ENCODE measurements around the gene SLC7A8.
"Not testable (repeated sequence)": the region's sequence is repeated elsewhere in the genome, so short reads cannot be mapped to it uniquely, and the experiment has no call there.

SLC7A8 gene

GRCh38 chr14:23183479-23183878 lies at the start of gene SLC7A8:
Gene SLC7A8, minus strand, starts transcription at chr14:23183660. Its CDS starts 746 bp downstream, at chr14:23182914.
- peak; percentile 5 for DNase-seq (ENCODE audit: low read depth)

GRCh38 chr14:23232241-23232808 lies 48.9 kb upstream of the SLC7A8 start:
- not testable (repeated sequence) for DNase-seq (ENCODE audit: low read depth)

DNA sequence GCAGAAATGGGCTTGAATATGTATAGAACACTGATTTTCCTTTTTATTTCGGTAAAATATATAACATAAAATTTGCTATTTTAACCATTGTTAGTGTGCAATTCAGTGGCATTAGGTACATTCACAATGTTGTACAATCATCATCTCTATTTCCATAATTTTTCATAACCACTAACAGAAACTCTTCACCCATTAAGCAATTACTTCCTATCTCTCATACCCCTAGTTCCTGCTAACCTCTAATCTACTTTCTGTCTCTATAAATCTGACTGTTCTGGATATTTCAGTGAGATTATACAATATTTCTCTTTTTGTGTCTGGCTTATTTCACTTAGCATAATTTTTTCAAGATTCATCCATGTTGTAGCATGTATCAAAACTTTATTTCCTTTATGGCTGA lies 45.4 kb upstream of the SLC7A8 start:
- DNase-seq (ENCODE audit: low read depth) = no peak

GRCh38 chr14:23227566-23227965 lies 44.1 kb upstream of the SLC7A8 start:
- no peak for DNase-seq (ENCODE audit: low read depth)

GRCh38 chr14:23224958-23225357 lies 41.5 kb upstream of the SLC7A8 start:
- not testable (repeated sequence) for DNase-seq (ENCODE audit: low read depth)

DNA sequence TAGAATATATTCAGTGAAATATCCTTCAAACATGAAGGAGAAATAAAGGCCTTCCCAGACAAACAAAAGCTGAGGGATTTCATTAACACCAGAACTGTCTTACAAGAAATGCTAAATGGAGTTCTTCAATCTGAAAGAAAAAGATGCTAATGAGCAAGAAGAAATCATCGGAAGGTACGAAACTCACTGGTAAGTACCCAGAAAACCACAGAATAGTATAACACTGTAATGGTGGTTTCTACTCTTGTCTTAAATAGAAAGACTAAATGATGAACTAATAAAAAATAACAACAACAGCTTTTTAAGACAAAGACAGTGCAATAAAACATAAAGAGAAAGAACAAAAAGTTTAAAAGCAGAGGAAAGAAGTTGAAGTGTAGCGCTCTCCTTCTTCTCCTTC lies 35.6 kb upstream of the SLC7A8 start:
- no peak for DNase-seq (ENCODE audit: low read depth)

DNA sequence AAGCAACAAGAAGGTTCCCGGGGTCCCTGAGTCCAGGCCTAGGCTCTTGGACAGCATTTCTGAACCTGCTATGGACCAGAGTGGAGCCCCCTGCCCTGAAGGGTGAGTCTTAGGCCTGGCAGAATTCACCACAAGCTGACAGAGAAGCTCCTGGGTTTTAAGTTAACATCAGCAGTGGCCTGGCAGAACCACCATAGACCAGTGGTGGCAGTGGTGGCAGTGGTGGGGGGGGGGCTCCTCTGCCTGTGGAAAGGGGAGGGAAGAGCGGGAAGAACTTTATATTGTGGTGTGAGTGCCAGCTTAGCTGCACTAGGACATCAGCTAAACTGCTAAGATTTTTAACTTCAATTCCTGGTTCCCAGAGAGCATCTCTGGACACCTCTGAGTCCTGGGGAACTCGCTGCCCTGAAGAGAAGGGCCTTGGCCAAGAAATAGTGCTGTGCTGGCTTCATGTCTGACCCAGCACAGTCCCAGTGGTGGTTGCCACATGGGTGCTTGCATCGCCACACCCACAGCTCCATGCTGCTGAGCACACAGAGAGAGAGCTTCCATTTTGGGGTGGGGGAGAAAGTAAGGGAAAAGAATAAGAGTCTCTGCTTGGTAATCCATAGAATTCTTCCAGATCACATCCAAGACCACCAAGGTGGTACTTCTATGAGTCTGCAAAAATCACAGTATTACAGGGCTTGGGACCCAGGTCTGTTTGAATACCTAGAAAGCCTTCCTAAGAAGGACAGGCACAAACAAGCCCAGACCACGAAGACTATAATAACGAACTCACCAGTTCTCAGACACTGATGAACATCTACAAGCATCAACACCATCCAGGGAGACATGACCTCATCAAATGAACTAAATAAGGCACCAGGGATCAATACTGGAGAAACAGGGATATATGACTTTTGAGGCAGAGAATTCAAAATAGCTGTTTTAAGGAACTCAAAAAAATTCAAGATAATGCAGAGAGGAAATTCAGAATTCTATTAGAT lies 33.9 kb upstream of the SLC7A8 start:
- no peak for DNase-seq (ENCODE audit: low read depth)

GRCh38 chr14:23215421-23215820 lies 32.0 kb upstream of the SLC7A8 start:
- no peak for DNase-seq (ENCODE audit: low read depth)

DNA sequence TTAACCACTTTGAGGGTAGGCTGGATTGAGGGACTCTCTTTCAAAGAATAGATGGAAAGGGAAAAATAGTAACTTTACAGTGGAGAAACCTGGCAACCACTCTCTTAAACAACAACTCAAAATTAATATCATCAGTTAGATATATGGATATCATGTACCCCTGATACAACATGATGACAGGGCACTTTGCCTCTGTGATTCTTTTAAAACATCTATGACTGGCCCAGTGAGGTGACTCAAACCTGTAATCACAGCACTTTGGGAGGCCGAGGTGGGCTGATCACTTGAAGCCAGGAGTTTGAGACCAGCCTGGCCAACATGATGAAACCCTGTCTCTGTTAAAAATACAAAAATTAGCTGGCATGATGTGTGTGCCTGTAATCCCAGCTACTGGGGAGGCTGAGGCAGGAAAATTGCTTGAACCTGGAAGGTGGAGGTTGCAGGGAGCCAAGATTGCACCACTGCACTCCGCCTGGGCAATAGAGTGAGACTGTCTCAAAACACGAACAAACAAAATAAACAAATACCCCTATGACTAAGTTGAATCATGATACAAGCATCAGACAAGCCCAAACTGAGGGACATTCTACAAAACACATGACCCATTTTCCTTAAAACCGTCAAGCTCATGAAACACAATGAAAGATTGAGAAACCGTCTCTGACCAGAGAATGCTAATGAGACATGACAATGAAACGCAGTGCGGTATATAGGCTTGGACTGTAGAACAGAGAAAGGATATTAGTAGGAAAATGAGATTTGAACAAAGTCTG lies 26.4 kb upstream of the SLC7A8 start:
- no peak for DNase-seq (ENCODE audit: low read depth)

GRCh38 chr14:23208324-23208723 lies 24.9 kb upstream of the SLC7A8 start:
- DNase-seq (ENCODE audit: low read depth) = no peak

DNA sequence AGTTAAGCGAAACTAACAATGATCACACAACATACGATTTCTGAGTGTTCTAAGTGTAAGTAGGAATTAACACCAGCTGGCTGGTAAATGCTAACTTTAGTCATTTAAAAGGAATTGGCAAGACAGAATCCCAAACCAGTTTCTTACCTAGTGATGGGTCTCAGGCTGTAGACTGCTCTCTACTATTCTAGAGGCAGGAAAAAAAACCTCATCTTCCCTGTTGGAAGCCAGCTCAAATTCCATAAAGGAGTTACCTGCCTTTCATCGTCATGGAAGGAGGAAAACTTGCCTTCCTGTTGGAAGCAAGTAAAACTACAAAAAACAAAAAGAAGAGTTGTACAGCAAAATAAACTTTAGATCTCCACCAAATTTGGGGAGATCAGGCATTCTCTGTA lies 23.7 kb upstream of the SLC7A8 start:
- DNase-seq (ENCODE audit: low read depth) = no peak

- no peak for DNase-seq (ENCODE audit: low read depth)
Measured at GRCh38 chr14:23206422-23207145, 23.1 kb upstream of the SLC7A8 start.

GRCh38 chr14:23202001-23202400 lies 18.5 kb upstream of the SLC7A8 start:
- no peak for DNase-seq (ENCODE audit: low read depth)

- not testable (repeated sequence) for DNase-seq (ENCODE audit: low read depth)
Measured at GRCh38 chr14:23199141-23199540, 15.7 kb upstream of the SLC7A8 start.

DNA sequence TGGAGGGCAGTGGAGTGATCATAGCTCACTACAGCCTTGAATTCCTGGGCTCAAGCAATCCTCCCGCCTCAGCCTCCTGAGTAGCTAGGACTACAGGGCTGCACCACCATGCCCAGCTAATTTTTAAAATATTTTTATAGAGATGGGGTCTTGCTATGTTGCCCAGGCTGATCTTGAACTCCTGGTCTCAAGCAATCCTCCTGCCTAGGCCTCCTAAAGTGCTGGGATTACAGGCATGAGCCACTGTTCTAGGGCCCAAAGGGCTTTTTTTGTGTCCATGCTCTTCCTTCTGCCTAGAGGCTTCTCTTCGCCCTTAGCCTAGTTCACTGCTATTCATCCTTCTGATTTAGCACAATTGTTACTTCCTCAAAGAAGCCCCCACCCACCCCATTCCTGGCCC lies 13.0 kb upstream of the SLC7A8 start:
- DNase-seq (ENCODE audit: low read depth) = not testable (repeated sequence)

- DNase-seq (ENCODE audit: low read depth) = no peak
Measured at GRCh38 chr14:23195552-23196101, 12.2 kb upstream of the SLC7A8 start.

GRCh38 chr14:23193432-23193831 lies 10.0 kb upstream of the SLC7A8 start:
- DNase-seq (ENCODE audit: low read depth) = no peak

DNA sequence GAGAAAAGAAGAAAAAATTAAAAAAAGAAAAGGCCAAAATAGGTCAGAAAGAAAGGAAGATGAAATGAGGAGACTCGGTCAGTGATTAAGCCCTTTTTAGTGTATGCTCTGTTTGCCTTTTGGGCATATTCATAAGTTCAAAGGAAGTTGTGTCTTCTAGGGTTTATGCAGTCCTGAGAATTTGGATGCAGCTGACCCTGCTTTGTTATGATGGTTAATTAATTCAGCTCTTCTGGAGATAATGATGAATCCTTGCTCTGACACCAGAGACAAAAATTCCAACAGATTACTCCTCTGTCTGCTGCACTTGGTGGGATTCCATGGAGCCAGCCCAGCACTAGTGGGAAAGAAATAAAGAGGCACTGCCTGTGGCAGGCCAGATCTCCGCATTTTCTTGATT lies 4.5 kb upstream of the SLC7A8 start:
- DNase-seq (ENCODE audit: low read depth) = no peak

DNA sequence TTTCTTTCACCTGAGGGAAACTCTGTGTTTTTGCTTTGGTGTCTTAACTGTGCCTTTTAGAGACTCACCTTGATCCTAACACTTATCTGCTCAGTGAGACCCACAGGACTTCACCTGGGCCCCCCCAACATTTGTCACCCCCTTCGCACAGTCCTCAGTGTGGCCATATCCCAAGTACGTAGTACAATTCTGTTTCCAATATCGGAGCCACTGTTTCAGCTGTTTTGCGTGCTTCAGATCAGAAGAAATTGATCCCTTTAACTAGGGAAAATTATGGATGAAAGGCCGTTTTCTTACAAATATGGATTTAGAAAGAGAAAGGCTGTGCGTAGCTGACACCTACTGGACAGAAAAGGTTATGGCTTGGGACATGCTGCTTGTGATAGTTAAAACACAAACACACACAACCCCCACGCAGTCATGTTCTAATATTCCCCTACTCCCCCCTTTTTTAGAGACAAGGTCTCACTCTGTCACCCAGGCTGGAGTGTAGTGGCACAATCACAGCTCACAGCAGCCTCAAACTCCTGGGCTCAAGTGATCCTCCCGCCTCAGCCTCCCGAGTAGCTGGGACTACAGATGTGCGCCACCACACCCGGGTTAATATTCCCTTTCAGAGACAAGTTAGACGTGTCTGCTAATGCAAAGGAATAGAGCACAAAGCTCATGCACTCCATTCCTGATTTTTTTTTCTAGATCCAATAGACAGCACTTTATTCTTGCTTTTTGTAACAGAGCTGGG lies 3.6 kb upstream of the SLC7A8 start:
- no peak for DNase-seq (ENCODE audit: low read depth)

GRCh38 chr14:23185063-23185462 lies 1.6 kb upstream of the SLC7A8 start:
- no peak for DNase-seq (ENCODE audit: low read depth)

- DNase-seq (ENCODE audit: low read depth) = no peak
Measured at GRCh38 chr14:23183158-23183470, 346 bp downstream of the SLC7A8 start.

Data from activated T-cell treated with anti-CD3 and anti-CD28 coated beads for 24 hours (primary cell).